Endothelial cell of umbilical vein (primary cell): ENCODE data around the gene TF. TPM values are rescaled to one million over a fixed set of nuclear protein-coding genes. Genes with fewer than 3 reads are reported as not detected.

Experiments
- BruUV-seq: library from RNA; stranded (reverse); fragments of 400-500 nt; replicated peaks from 2 replicates; lab custom pipeline; 2021; lab: Mats Ljungman, UMichigan
- CTCF ChIA-PET: fragments of 300-600, 350-600 bp; sonication (Branson Sonifier 250); formaldehyde crosslinking; loops from one replicate; lab custom pipeline; 2021; ENCODE audit warnings: antibody characterized with exemption, inconsistent platforms; lab: Charles Lee
- POLR2A ChIA-PET: fragments of 300-600, 350-600 bp; sonication (Branson Sonifier 250); formaldehyde crosslinking; loops from one replicate; lab custom pipeline; 2021; ENCODE audit warnings: antibody characterized with exemption, inconsistent platforms; lab: Charles Lee
- DNase-seq: peaks from one replicate; pipeline ENCODE4 v3.0.0-alpha.2; 2011; ENCODE audit warnings: low read depth, low spot score
- FAIRE-seq: peaks from 2 replicates; lab custom pipeline; 2011; peaks lifted over from hg19 to GRCh38; lab: Jason Lieb, UNC
- H2AFZ ChIP-seq: 2 replicates; pipeline ENCODE4 v1.6.0; 2012; ENCODE audit warnings: low read depth, low read length, control low read depth, inconsistent platforms
- H3K27ac ChIP-seq: 2 replicates; pipeline ENCODE4 v1.5.1; 2011; ENCODE audit warnings: low read depth, mild to moderate bottlenecking, control low read depth, low read length, moderate library complexity; ENCODE audit not compliant: insufficient read depth
- H3K27me3 ChIP-seq, 2 experiments: 2 replicates each; pipeline versions ENCODE4 v1.6.0 to v1.6.1; 2011; ENCODE audit warnings: low read length in 2 of 2, mixed read lengths in 1 of 2; ENCODE audit not compliant: control insufficient read depth in 2 of 2, insufficient read depth in 2 of 2
- H3K36me3 ChIP-seq, 2 experiments: 2 replicates in 1 of 2; 3 replicates in 1 of 2; pipeline ENCODE4 v1.5.1; 2011; ENCODE audit warnings: low read length in 2 of 2, mild to moderate bottlenecking in 1 of 2, moderate library complexity in 1 of 2; ENCODE audit not compliant: control insufficient read depth in 2 of 2, insufficient read depth in 2 of 2; ENCODE audit errors: extremely low read depth in 1 of 2
- H3K4me1 ChIP-seq: 3 replicates; pipeline ENCODE4 v1.5.1; 2011; ENCODE audit warnings: mild to moderate bottlenecking, low read length; ENCODE audit not compliant: control insufficient read depth, insufficient read depth; ENCODE audit errors: extremely low read depth
- H3K4me2 ChIP-seq: 2 replicates; pipeline ENCODE4 v1.6.1; 2011; ENCODE audit warnings: low read length, control low read depth, mixed read lengths; ENCODE audit not compliant: insufficient read depth
- H3K4me3 ChIP-seq, 3 experiments: fragments of 200-600 bp in 1 of 3; sonication (generic), shearing (Covaris generic) in 1 of 3; replicated peaks in 1 of 3; 2 replicates each; pipeline ENCODE4 v1.5.1; 2011 to 2016; ENCODE audit warnings: control low read depth in 3 of 3, low read length in 3 of 3, mild to moderate bottlenecking in 2 of 3, inconsistent platforms in 1 of 3, low read depth in 1 of 3, moderate library complexity in 1 of 3; ENCODE audit not compliant: insufficient read depth in 1 of 3
- H3K79me2 ChIP-seq: 2 replicates; pipeline ENCODE4 v1.6.0; 2012; ENCODE audit warnings: low read length, inconsistent platforms; ENCODE audit not compliant: control insufficient read depth, insufficient read depth
- H3K9ac ChIP-seq: replicated peaks from 2 replicates; pipeline ENCODE3; 2011; ENCODE audit warnings: low read length, control low read depth; ENCODE audit not compliant: insufficient read depth; ENCODE audit errors: extremely low read depth
- H3K9me1 ChIP-seq: replicated peaks from 3 replicates; pipeline ENCODE4 v1.6.0; 2011; ENCODE audit warnings: mild to moderate bottlenecking, low read length; ENCODE audit not compliant: control insufficient read depth, insufficient read depth; ENCODE audit errors: extremely low read depth
- H3K9me3 ChIP-seq: replicated peaks from 2 replicates; pipeline ENCODE4 v1.5.1; 2012; ENCODE audit warnings: low read length, inconsistent platforms; ENCODE audit not compliant: control insufficient read depth, insufficient read depth
- H4K20me1 ChIP-seq: replicated peaks from 2 replicates; pipeline ENCODE3; 2011; ENCODE audit warnings: mild to moderate bottlenecking, low read length; ENCODE audit not compliant: control insufficient read depth, insufficient read depth; ENCODE audit errors: extremely low read depth
- CTCF ChIP-seq, 2 donors: IDR thresholded peaks; 1 replicate in 1 of 2; 2 replicates in 1 of 2; pipeline ENCODE4 v1.5.1; 2011; ENCODE audit warnings: low read length in 2 of 2, mild to moderate bottlenecking in 2 of 2, moderate library complexity in 2 of 2, control low read depth in 1 of 2, inconsistent platforms in 1 of 2, low read depth in 1 of 2; ENCODE audit not compliant: insufficient read depth in 1 of 2; ENCODE audit errors: extremely low read depth in 1 of 2
- EZH2 ChIP-seq: IDR thresholded peaks from 2 replicates; pipeline ENCODE4 v1.6.1; 2012; ENCODE audit warnings: borderline replicate concordance, low read depth, mild to moderate bottlenecking, moderate library complexity, low read length, inconsistent platforms; ENCODE audit not compliant: severe bottlenecking
- FOS ChIP-seq: IDR thresholded peaks from 2 replicates; pipeline ENCODE4 v1.6.1; 2011; ENCODE audit warnings: mild to moderate bottlenecking, low read length, moderate library complexity, borderline replicate concordance; ENCODE audit not compliant: insufficient read depth
- GATA2 ChIP-seq: IDR thresholded peaks from 2 replicates; pipeline ENCODE4 v1.7.0; 2011; ENCODE audit warnings: low read depth, mild to moderate bottlenecking, moderate library complexity, mixed read lengths, low read length; ENCODE audit not compliant: insufficient read length, insufficient read depth
- JUN ChIP-seq: IDR thresholded peaks from 2 replicates; pipeline ENCODE4 v1.6.1; 2011; ENCODE audit warnings: borderline replicate concordance, low read depth; ENCODE audit not compliant: insufficient read length, insufficient read depth
- MYC ChIP-seq: IDR thresholded peaks from one replicate; pipeline ENCODE4 v1.6.1; 2011; ENCODE audit warnings: mild to moderate bottlenecking, low read depth, low read length
- POLR2A ChIP-seq: IDR thresholded peaks from 2 replicates; pipeline ENCODE4 v1.6.1; 2012; ENCODE audit warnings: low read depth, mild to moderate bottlenecking, control low read depth, low read length
- POLR2AphosphoS5 ChIP-seq: IDR thresholded peaks from 2 replicates; pipeline ENCODE4 v1.6.1; 2012; ENCODE audit warnings: low read depth, mild to moderate bottlenecking, control low read depth, low read length, moderate library complexity; ENCODE audit not compliant: insufficient read depth
- dilution Hi-C: fragments of 300-500 bp; cut with MboI; formaldehyde crosslinking; loops from one replicate; pipeline ENCODE4 v1.15.0; 2019; ENCODE audit warnings: low sequenced_read_pairs; ENCODE audit not compliant: extremely low pct_ligation_motif_present
- intact Hi-C: fragments of 100-400 bp; cut with micrococcal nuclease; formaldehyde crosslinking; loops from one replicate; pipeline ENCODE4 v1.10.0; 2022
- polyA plus RNA-seq, 4 experiments: library from polyadenylated mRNA; depleted of rRNA in 3 of 4; stranded (reverse) in 3 of 4; unstranded in 1 of 4; fragments of >200 nt; gene quantifications; 2 replicates each; pipeline versions ENCODE4 v1.2.1 to v1.2.3, GENCODE V29; 2011 to 2012; ENCODE audit warnings: missing spikeins in 1 of 4
- total RNA-seq: library from RNA; stranded (reverse); gene quantifications from 2 replicates; pipeline ENCODE4 v1.2.3, GENCODE V29; 2021
- TF ChIP-seq, protein P1 (sequence below): IDR thresholded peaks from 2 replicates; pipeline ENCODE4 v1.6.1; 2011; ENCODE audit not compliant: insufficient read depth, insufficient read length

Gene TF
- total and polyA plus RNA-seq, 2 donors (not counting 3 experiments of a cell fraction or from before 2014, with no cell fraction given) = 0.32 to 0.69 TPM

- no peak for FAIRE-seq
- dilution Hi-C loops = no loop called here
- TF ChIP-seq JUN (no peak), POLR2AphosphoS5 (no peak), POLR2A (no peak), GATA2 (no peak), EZH2 (no peak), CTCF (IDR thresholded peaks at IDR 0.05; ENCODE audit: extremely low read depth in 1 of 2, insufficient read depth in 1 of 2, low read depth in 1 of 2, low read length in 2 of 2) (no peak), MYC (no peak), FOS (no peak)
- TF ChIP-seq, protein P1, sequence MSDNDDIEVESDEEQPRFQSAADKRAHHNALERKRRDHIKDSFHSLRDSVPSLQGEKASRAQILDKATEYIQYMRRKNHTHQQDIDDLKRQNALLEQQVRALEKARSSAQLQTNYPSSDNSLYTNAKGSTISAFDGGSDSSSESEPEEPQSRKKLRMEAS = no peak
These were observed 8.3 kb downstream of the TF start for GRCh38 chr3:133754455-133754854.

More at GRCh38 chr3:133754455-133754854, 8.3 kb downstream of the TF start:
- no TSS peak for BruUV-seq
- no peaks in the 10 kb centered on the region for H3K36me3 ChIP-seq
- no peaks in the 10 kb centered on the region for H3K9me1 ChIP-seq
- H3K27me3 ChIP-seq = no peaks in the 10 kb centered on the region
- ChIA-PET CTCF (no interaction called here), POLR2A (no interaction called here)
- no peak overlapping the region for H3K9ac ChIP-seq
- no peak overlapping the region for H2AFZ ChIP-seq
- no peak for DNase-seq
- H3K79me2 ChIP-seq = no peaks in the 10 kb centered on the region
- H3K4me1 ChIP-seq = no peaks in the 10 kb centered on the region
- no peaks in the 10 kb centered on the region for H4K20me1 ChIP-seq
- intact Hi-C loops = no loop called here
- no peaks in the 10 kb centered on the region for H3K9me3 ChIP-seq
- H3K4me3 ChIP-seq = no peak overlapping the region
- H3K4me2 ChIP-seq = no peak overlapping the region
- no peak overlapping the region for H3K27ac ChIP-seq
